ENCODE data around the gene ENGASE.
"Not testable (repeated sequence)": the region's sequence is repeated elsewhere in the genome, so short reads cannot be mapped to it uniquely, and the experiment has no call there.

The ENGASE gene

GRCh38 chr17:79052131-79052530 is 22.5 kb upstream of the ENGASE start:
- DNase-seq (ENCODE audit: low spot score): no peak

DNA sequence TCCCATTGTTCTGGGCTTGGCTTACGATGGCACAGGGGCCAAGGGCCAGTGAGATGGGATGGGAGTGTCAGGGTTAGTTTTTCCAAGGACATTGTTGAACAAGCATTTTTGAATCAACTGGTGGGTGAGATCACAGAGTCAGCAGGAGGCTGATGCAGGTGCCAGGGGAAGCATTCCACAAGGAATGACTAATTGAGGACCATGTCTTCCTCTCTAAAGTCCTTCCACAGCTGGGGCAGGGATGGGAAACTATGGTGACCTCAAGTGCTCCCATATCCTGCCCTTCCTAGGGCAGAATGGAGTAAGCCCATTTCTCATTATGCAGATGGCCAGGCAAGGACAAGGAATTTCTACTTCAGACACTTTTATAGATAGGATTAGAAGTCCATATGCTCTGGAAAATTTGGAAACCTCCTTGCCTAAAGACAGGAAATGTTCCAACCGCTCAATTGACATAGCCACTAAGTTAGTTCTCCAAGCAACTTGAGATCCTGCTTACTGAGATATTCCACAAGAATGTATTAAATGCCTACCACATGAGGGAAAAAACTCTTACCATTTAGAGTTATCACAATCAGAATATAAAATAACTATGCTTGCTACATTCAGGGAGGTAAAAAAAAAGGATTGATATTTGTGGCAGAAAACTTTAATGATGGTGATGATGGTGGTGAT is 21.2 kb upstream of the ENGASE start:
- DNase-seq (ENCODE audit: low spot score): no peak

GRCh38 chr17:79054200-79054960 is 20.2 kb upstream of the ENGASE start:
- no peak for DNase-seq (ENCODE audit: low spot score)

DNA sequence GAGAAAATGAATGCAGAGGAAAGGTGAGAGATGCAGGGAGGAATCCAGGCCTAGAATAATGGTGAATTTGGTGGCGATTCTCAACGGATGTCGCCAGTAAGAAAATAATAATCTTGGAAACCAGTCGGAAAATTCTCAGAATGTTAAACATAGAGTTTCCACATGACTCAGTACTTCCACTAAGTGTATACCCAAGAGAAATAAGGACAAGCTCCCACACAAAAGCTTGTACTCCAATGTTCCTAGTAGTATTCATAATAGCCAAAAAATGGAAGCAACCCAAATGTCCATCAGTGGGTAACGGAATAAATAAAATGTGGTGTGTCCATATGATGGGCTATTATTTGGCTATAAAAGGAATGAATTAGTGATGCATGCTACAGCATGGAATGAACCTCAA is 19.4 kb upstream of the ENGASE start:
- no peak for DNase-seq (ENCODE audit: low spot score)

- DNase-seq (ENCODE audit: low spot score): no peak
These were observed 16.8 kb upstream of the ENGASE start for GRCh38 chr17:79057737-79058385.

- DNase-seq (ENCODE audit: low spot score): no peak
These were observed 11.9 kb upstream of the ENGASE start for GRCh38 chr17:79062691-79063090.

DNA sequence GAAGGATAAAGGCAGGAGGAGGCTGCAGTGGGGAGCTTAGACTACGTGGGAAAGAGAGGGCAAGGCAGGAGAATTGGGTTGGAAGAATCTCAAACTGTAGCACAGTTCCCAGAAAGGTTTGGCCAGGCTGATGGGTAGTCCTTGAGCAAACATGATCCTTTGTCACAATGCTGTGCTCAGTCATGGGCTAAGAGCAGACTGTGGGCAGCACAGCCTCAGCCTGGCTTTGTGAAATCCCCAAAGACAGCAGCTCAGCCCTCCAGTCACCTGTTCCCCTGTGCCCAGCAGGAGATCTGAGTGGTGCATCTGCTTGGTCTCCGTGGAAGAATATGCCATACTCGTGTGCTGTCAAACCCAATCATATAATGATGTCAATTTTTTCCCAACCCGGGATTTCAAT is 10.6 kb upstream of the ENGASE start:
- no peak for DNase-seq (ENCODE audit: low spot score)

- peak; percentile 45 for DNase-seq (ENCODE audit: low spot score)
These were observed 9.4 kb upstream of the ENGASE start for GRCh38 chr17:79065105-79065670.

- no peak for DNase-seq (ENCODE audit: low spot score)
These were observed 7.7 kb upstream of the ENGASE start for GRCh38 chr17:79066963-79067362.

- no peak for DNase-seq (ENCODE audit: low spot score)
These were observed 4.3 kb upstream of the ENGASE start for GRCh38 chr17:79070266-79070880.

DNA sequence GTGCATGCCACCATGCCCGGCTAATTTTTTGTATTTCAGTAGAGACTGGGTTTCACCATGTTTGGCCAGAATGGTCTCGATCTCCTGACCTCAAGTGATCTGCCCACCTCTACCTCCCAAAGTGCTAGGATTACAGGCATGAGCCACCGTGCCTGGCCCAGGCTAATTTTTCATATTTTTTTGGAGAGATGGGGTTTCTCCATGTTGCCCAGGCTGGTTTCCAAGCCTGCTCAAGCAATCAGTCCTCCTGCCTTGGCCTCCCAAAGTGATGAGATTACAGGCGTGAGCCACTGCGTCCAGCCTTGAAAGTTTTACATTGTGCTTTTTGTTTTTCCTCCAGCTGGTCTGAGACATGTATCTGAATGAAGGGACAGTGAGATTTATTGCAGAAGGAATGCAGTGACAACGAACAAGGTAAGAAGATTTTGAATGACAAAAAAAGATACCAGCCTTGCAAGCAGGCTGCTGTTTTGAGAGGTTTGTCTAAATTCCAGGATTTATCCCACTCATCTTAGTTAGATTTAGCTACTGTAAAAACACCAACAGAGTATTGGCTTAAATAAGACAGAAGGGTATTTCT is 3.4 kb upstream of the ENGASE start:
- no peak for DNase-seq (ENCODE audit: low spot score)

GRCh38 chr17:79072544-79072943 is 2.1 kb upstream of the ENGASE start:
- no peak for DNase-seq (ENCODE audit: low spot score)

GRCh38 chr17:79073016-79073705 is 1.5 kb upstream of the ENGASE start:
- DNase-seq (ENCODE audit: low spot score): no peak

- DNase-seq (ENCODE audit: low spot score): no peak
These were observed 927 bp upstream of the ENGASE start for GRCh38 chr17:79073706-79074088.

- DNase-seq (ENCODE audit: low spot score): not testable (repeated sequence)
These were observed 439 bp upstream of the ENGASE start for GRCh38 chr17:79074121-79074648.

DNA sequence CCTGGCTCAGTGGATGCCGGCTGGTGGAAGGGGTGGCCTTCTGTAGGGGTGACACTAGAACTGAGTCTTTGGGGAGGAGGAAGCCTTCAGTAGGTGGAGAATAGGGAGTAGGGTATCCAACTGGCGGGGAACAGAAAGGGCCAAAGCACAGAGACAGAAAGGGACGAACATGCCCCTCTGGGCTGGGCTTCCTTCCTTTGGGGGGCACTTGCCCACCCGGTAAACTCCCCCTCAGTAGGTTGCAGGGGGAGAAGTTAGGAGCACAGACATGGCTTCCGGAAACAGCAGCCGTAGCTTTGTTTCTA is 774 bp downstream of the ENGASE start:
- peak; percentile 19 for DNase-seq (ENCODE audit: low spot score)

GRCh38 chr17:79075861-79076406 is 1.3 kb downstream of the ENGASE start:
- DNase-seq (ENCODE audit: low spot score): no peak

DNA sequence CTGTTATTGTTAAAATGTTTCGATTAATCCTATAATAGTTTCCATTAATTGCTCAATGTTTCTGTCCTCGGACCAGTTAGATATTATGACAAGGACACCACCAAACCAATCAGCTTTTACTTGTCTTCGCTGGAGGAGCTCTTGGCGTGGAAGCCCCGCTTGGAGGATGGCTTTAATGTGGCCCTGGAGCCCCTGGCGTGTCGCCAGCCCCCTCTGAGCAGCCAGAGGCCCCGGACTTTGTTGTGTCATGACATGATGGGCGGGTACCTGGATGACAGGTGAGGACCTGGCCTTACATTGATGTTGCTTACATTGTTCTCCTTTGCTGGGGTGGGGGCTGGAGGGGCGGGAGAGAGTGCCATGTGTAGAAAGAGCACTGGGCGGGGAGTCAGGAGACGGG is 3.0 kb downstream of the ENGASE start:
- no peak for DNase-seq (ENCODE audit: low spot score)

- DNase-seq (ENCODE audit: low spot score): no peak
These were observed 4.0 kb downstream of the ENGASE start for GRCh38 chr17:79078476-79079190.

DNA sequence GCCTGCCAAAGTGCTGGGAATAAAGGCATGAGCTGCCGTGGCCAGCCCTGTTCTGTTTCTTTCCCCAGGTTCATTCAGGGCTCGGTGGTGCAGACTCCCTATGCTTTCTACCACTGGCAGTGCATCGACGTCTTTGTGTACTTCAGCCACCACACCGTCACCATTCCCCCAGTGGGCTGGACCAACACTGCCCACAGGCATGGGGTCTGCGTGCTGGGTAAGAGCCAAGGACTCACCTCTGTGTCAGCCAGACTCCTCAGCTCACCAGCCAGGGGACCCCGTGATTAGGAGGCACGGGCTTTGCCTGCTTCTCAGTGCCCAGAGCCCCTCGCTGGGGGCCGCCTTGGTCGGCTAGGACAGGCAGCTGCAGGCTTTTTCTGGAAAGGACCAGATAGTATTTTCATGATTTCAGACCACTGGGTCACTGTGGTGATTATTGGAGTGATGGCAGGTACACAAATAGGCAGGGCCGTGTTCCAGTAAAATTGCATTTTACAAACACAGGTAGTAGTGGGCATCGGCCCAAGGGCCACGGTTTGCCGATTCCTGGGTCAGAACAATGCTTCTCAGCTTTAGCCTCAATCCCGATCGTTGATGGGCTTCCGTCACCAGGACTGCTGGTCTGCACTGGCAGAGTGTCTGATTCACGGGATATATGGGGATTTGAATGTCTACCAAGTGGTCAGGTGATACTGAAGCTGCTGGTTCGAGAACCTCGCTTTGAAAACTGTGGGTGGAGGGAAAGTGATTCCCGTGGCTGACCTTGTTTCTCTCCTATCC is 5.0 kb downstream of the ENGASE start:
- no peak for DNase-seq (ENCODE audit: low spot score)
